ENCODE measurements around the gene PPP2R2D. TPM values are rescaled to one million over a fixed set of nuclear protein-coding genes. Genes with fewer than 3 reads are reported as not detected.
"Not testable (repeated sequence)": the region's sequence is repeated elsewhere in the genome, so short reads cannot be mapped to it uniquely, and the experiment has no call there.

Gene PPP2R2D
- total RNA-seq, 2 donors from 2014 or later = 32.5 to 40.7 TPM

- H3K4me3 Mint-ChIP-seq = peak overlapping the region in 1 of 2 donors; percentile 27
Observed at GRCh38 chr10:131909014-131909808, 8.4 kb downstream of the PPP2R2D start.

DNA sequence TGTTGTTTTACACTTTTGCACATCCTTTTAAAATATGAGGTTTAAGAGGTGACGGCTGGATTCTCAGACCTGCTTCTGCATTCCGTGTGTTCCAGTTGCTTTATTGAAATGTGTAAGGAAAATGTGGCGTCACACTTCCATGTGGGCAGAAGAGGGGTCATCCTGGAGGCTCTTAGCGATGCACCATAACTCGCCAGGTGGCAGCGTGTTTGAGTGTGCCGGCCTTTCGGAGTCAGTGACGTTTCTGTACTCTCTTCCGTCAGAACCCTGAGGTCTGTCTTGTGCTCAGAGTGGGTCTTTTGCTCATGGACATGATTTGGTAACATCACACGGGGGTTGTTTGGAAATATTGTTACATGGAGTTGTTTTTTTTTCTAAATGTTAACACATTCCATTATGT is 9.1 kb downstream of the PPP2R2D start:
- Mint-ChIP-seq H3K9me3 (no peaks in the 10 kb centered on the region), H3K27me3 (ENCODE audit: low read depth) (no peaks in the 10 kb centered on the region), H3K36me3 (ENCODE audit: insufficient read depth in 2 of 2) (peaks cover 9 to 10% of the 10 kb centered on the region in 2 donors), H3K4me3 (no peak overlapping the region), H3K4me1 (ENCODE audit: low read depth) (peaks cover 79% of the 10 kb centered on the region), H3K27ac (no peak overlapping the region)
- ATAC-seq (replicated peaks in 1 of 2) (no peak), DNase-seq (no peak)

More at GRCh38 chr10:131909014-131909808, 8.4 kb downstream of the PPP2R2D start:
- ATAC-seq (replicated peaks in 1 of 2) (no peak), DNase-seq (no peak)
- Mint-ChIP-seq H3K9me3 (no peaks in the 10 kb centered on the region), H3K36me3 (ENCODE audit: insufficient read depth in 2 of 2) (peaks cover 9 to 10% of the 10 kb centered on the region in 2 donors), H3K27ac (no peak overlapping the region), H3K27me3 (ENCODE audit: low read depth) (no peaks in the 10 kb centered on the region), H3K4me1 (ENCODE audit: low read depth) (peaks cover 81% of the 10 kb centered on the region)

DNA sequence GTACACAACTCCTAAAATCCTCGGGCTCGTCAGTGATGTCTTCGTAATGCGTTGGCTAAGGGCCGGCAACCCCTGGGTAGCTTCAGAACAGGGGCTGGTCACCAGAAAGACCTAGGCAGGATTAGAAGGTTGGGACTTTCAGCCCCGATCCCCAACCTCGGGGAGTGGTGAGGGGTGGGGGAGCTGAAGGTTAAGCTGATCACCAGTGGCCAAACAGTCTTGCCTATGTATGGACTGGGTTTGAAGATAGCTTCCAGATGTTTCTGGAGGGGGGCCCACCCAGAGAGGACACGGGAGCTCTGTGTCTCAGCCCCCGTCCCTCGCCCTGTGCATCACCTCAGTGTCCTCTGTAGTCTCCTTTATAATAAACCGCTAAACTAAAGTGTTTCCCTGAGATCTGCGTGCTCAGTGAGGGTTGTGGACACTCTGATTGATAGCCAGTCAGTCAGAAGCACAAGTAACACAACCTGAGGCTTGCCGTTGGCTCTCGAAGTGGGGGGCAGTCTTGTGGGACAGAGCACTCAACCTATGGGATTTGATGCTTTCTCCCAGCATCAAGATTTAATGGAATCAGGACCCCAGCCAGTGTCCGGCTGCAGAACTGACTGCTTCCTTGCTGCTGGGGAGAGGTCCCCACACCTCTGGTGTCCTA is 10.0 kb downstream of the PPP2R2D start:
- DNase-seq = no peak
- Mint-ChIP-seq H3K4me1 (ENCODE audit: low read depth) (peaks cover 75% of the 10 kb centered on the region), H3K4me3 (no peak overlapping the region), H3K36me3 (ENCODE audit: insufficient read depth in 2 of 2) (peaks cover 9 to 10% of the 10 kb centered on the region in 2 donors), H3K9me3 (no peaks in the 10 kb centered on the region), H3K27me3 (ENCODE audit: low read depth) (no peaks in the 10 kb centered on the region), H3K27ac (no peak overlapping the region)
- ATAC-seq (replicated peaks in 1 of 2) = no peak

DNA sequence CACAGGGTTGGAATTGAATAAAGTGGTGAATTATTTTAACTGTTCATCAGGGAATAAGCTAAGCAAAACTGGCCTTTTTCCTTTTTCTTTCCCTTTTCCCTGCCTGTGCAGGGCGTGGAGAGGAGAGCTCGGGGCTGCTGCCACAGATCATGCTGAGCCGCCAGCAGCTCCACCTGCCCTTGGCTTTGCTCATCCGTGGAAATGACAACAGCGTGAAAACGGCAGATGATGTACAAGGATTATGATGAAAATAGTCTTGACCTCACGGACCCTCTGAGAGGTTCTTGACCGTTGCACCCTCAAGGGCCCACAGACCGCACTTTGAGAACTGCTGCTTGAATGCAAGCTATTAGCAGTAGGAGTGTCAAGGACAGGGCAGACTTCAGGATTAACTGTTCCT is 10.6 kb downstream of the PPP2R2D start:
- Mint-ChIP-seq H3K27me3 (ENCODE audit: low read depth) (no peaks in the 10 kb centered on the region), H3K27ac (no peak overlapping the region), H3K9me3 (peaks cover 0 to under 1% of the 10 kb centered on the region in 2 donors), H3K4me3 (no peak overlapping the region), H3K36me3 (ENCODE audit: insufficient read depth in 2 of 2) (peaks cover 11% of the 10 kb centered on the region in 2 donors), H3K4me1 (ENCODE audit: low read depth) (peaks cover 75% of the 10 kb centered on the region)
- DNase-seq = no peak
- no peak for ATAC-seq (replicated peaks in 1 of 2)

DNA sequence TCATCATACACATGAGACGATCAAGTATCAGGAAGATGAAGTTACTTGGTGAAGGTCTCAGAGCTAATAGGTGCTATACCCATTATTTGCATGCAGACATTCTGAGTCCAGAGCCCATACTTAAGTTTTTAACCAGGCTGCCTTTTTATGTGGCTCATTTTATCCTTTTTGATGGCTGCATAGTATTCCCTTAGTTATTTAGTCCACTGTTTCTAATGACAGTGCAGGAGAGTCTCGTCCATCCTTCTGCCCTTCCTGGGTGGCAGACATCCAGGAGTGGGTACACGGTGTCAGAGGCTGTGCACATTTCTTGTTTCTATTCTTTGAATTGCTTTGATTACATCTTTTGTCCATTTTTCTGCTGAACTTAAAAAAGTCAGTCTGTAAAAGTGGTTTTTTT is 11.8 kb downstream of the PPP2R2D start:
- Mint-ChIP-seq H3K4me3 (no peak overlapping the region), H3K27ac (no peak overlapping the region), H3K9me3 (peaks cover 4 to 8% of the 10 kb centered on the region in 2 donors), H3K27me3 (ENCODE audit: low read depth) (no peaks in the 10 kb centered on the region), H3K36me3 (ENCODE audit: insufficient read depth in 2 of 2) (peaks cover 19 to 22% of the 10 kb centered on the region in 2 donors), H3K4me1 (ENCODE audit: low read depth) (peaks cover 76% of the 10 kb centered on the region)
- ATAC-seq (replicated peaks in 1 of 2) (no peak), DNase-seq (no peak)

DNA sequence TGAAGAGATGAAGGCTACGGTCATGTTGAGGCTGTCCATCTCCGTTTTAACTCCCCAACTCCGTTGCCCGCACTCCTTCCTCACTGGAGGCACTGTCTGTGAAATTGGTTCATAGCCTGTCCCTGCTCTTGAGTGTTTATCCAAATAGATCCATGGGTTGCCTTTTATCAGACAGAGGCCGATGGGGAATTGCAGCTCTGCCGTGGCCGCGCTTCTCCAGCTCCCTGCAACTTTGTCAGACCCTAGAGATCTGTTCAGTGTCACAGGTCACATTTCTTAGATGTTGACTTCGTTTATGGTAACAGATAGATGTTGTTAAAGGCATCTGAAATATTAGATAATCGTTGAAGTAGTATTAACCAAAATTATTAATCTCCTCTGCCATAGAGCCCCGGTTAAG is 14.7 kb downstream of the PPP2R2D start:
- Mint-ChIP-seq H3K9me3 (peaks cover 12 to 27% of the 10 kb centered on the region in 2 donors), H3K27me3 (ENCODE audit: low read depth) (no peaks in the 10 kb centered on the region), H3K4me1 (ENCODE audit: low read depth) (peaks cover 75% of the 10 kb centered on the region), H3K27ac (no peak overlapping the region), H3K4me3 (no peak overlapping the region), H3K36me3 (ENCODE audit: insufficient read depth in 2 of 2) (peaks cover 39 to 46% of the 10 kb centered on the region in 2 donors)
- DNase-seq (no peak), ATAC-seq (replicated peaks in 1 of 2) (no peak)

- Mint-ChIP-seq H3K27ac (peak overlapping the region; percentile 89), H3K27me3 (ENCODE audit: low read depth) (no peaks in the 10 kb centered on the region), H3K4me1 (ENCODE audit: low read depth) (peaks cover 78% of the 10 kb centered on the region), H3K9me3 (peaks cover 12 to 27% of the 10 kb centered on the region in 2 donors), H3K4me3 (peak overlapping the region in 1 of 2 donors; percentile 24), H3K36me3 (ENCODE audit: insufficient read depth in 2 of 2) (peaks cover 39 to 48% of the 10 kb centered on the region in 2 donors)
- DNase-seq (no peak), ATAC-seq (replicated peaks in 1 of 2) (no peak)
Observed at GRCh38 chr10:131915990-131916766, 15.4 kb downstream of the PPP2R2D start.

DNA sequence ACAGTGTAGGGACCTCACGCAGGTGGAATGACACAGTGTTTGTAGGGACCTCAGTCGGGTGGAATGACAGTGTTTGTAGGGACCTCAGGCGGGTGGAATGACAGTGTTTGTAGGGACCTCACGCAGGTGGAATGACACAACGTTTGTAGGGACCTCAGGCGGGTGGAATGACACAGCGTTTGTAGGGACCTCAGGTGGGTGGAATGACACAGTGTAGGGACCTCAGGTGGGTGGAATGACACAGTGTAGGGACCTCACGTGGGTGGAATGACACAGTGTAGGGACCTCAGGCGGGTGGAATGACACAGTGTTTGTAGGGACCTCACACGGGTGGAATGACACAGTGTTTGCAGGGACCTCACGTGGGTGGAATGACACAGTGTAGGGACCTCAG is 16.0 kb downstream of the PPP2R2D start:
- Mint-ChIP-seq H3K27ac (peak overlapping the region; percentile 89), H3K4me1 (ENCODE audit: low read depth) (peaks cover 78% of the 10 kb centered on the region)
- ATAC-seq (replicated peaks in 1 of 2) = not testable (repeated sequence)

DNA sequence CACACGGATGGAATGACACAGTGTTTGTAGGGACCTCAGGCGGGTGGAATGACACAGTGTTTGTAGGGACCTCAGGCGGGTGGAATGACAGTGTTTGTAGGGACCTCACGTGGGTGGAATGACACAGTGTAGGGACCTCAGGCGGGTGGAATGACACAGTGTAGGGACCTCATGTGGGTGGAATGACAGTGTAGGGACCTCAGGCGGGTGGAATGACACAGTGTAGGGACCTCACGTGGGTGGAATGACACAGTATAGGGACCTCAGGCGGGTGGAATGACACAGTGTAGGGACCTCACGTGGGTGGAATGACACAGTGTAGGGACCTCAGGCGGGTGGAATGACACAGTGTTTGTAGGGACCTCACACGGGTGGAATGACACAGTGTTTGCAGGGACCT is 16.7 kb downstream of the PPP2R2D start:
- H3K4me1 Mint-ChIP-seq (ENCODE audit: low read depth) = peaks cover 81% of the 10 kb centered on the region
- not testable (repeated sequence) for ATAC-seq (replicated peaks in 1 of 2)

More for the DNA sequence above, 16.0 kb downstream of the PPP2R2D start:
- Mint-ChIP-seq H3K9me3 (peaks cover 12 to 27% of the 10 kb centered on the region in 2 donors), H3K4me3 (peak overlapping the region in 1 of 2 donors; percentile 24), H3K36me3 (ENCODE audit: insufficient read depth in 2 of 2) (peaks cover 39 to 48% of the 10 kb centered on the region in 2 donors)
- DNase-seq = peak in 1 of 2 donors; percentile 55
- H3K27me3 Mint-ChIP-seq (ENCODE audit: low read depth) = not testable (repeated sequence)

DNA sequence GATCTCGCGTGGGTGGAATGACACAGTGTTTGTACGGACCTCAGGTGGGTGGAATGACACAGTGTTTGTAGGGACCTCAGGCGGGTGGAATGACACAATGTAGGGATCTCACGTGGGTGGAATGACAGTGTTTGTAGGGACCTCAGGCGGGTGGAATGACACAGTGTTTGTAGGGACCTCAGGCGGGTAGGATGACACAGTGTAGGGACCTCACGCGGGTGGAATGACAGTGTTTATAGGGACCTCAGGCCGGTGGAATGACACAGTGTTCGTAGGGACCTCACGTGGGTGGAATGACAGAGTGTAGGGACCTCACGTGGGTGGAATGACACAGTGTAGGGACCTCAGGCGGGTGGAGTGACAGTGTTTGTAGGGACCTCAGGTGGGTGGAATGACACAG is 18.7 kb downstream of the PPP2R2D start:
- H3K27ac Mint-ChIP-seq = peak overlapping the region; percentile 74
- peak in 1 of 2 donors; percentile 18 for DNase-seq
- peak overlapping the region in 1 of 2 donors; percentile 22 for H3K4me3 Mint-ChIP-seq
- H3K9me3 Mint-ChIP-seq = peaks cover 16 to 27% of the 10 kb centered on the region in 2 donors
- not testable (repeated sequence) for ATAC-seq (replicated peaks in 1 of 2); H3K27me3 Mint-ChIP-seq (ENCODE audit: low read depth)
- peaks cover 33 to 45% of the 10 kb centered on the region in 2 donors for H3K36me3 Mint-ChIP-seq (ENCODE audit: insufficient read depth in 2 of 2)
- H3K4me1 Mint-ChIP-seq (ENCODE audit: low read depth) = peaks cover 76% of the 10 kb centered on the region

More for the DNA sequence above, 16.7 kb downstream of the PPP2R2D start:
- not testable (repeated sequence) for H3K27me3 Mint-ChIP-seq (ENCODE audit: low read depth); H3K4me3 Mint-ChIP-seq
- Mint-ChIP-seq H3K36me3 (ENCODE audit: insufficient read depth in 2 of 2) (peaks cover 36 to 43% of the 10 kb centered on the region in 2 donors), H3K9me3 (peaks cover 12 to 27% of the 10 kb centered on the region in 2 donors), H3K27ac (peak overlapping the region; percentile 89)
- peak in 1 of 2 donors; percentile 53 for DNase-seq

- peaks cover 35 to 50% of the 10 kb centered on the region in 2 donors for H3K36me3 Mint-ChIP-seq (ENCODE audit: insufficient read depth in 2 of 2)
- DNase-seq = peak; percentile 25 to 48
- peak; percentile 45 to 46 for ATAC-seq (replicated peaks in 1 of 2)
- H3K9me3 Mint-ChIP-seq = peaks cover 16 to 27% of the 10 kb centered on the region in 2 donors
- peaks cover 79% of the 10 kb centered on the region for H3K4me1 Mint-ChIP-seq (ENCODE audit: low read depth)
- peak overlapping the region; percentile 74 for H3K27ac Mint-ChIP-seq
- H3K4me3 Mint-ChIP-seq = no peak overlapping the region
- no peaks in the 10 kb centered on the region for H3K27me3 Mint-ChIP-seq (ENCODE audit: low read depth)
Observed at GRCh38 chr10:131920151-131920550, 19.3 kb downstream of the PPP2R2D start.

DNA sequence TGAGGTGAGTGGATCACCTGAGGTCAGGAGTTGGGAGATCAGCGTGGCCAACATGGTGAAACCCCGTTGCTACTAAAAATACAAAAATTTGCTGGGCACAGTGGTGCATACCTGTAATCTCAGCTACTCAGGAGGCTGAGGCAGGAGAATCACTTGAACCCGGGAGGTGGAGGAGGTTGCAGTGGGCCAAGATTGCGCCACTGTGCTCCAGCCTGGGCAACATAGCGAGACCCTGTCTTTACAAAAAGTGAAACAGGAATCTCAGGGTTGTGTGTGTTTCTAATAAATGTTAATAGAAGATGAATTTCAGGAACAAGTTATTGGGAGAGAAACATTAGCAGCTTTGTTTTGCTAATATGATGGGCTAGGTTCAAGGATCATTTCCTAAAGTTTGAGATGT is 19.9 kb downstream of the PPP2R2D start:
- ATAC-seq (replicated peaks in 1 of 2) (no peak), DNase-seq (no peak)
- H3K4me1 Mint-ChIP-seq (ENCODE audit: low read depth) = peaks cover 77% of the 10 kb centered on the region
- H3K36me3 Mint-ChIP-seq (ENCODE audit: insufficient read depth in 2 of 2) = peaks cover 35 to 54% of the 10 kb centered on the region in 2 donors
- H3K9me3 Mint-ChIP-seq = peaks cover 16 to 27% of the 10 kb centered on the region in 2 donors
- H3K4me3 Mint-ChIP-seq = no peak overlapping the region
- no peaks in the 10 kb centered on the region for H3K27me3 Mint-ChIP-seq (ENCODE audit: low read depth)
- no peak overlapping the region for H3K27ac Mint-ChIP-seq

All from activated T-cell treated with anti-CD3 and anti-CD28 coated beads, Interleukin-2, amount 50 U/mL, for 72 hours (primary cell).